ENCODE measurements around the gene CSNK1E.

DNA sequence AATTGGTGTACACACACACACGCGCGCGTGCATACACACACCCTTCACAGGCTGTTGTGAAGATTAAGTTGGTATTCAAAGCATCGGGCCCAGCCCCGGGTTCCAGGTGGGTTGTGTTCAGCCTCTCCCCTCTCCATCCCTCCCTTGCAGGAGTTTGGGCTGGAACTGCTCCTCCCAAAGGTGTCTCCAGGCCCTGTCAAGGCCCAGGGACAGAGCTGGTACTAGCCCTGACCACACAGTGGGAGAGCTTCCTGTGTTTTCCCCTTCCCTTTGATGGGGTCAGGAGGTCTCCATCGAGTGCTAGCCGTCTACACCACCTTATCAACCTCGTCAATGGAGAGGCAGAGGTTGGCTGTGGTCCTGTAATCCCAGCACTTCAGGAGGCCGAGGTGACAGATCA is 36.5 kb upstream of the CSNK1E start:
- no peak for TF ChIP-seq POLR2A (IDR thresholded peaks at IDR 0.05; ENCODE audit: extremely low read depth, insufficient read length)
- TF ChIP-seq, protein P1, sequence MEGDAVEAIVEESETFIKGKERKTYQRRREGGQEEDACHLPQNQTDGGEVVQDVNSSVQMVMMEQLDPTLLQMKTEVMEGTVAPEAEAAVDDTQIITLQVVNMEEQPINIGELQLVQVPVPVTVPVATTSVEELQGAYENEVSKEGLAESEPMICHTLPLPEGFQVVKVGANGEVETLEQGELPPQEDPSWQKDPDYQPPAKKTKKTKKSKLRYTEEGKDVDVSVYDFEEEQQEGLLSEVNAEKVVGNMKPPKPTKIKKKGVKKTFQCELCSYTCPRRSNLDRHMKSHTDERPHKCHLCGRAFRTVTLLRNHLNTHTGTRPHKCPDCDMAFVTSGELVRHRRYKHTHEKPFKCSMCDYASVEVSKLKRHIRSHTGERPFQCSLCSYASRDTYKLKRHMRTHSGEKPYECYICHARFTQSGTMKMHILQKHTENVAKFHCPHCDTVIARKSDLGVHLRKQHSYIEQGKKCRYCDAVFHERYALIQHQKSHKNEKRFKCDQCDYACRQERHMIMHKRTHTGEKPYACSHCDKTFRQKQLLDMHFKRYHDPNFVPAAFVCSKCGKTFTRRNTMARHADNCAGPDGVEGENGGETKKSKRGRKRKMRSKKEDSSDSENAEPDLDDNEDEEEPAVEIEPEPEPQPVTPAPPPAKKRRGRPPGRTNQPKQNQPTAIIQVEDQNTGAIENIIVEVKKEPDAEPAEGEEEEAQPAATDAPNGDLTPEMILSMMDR (IDR thresholded peaks at IDR 0.05; ENCODE audit: low read depth, low read length): no peak
- TF ChIP-seq, protein P2, sequence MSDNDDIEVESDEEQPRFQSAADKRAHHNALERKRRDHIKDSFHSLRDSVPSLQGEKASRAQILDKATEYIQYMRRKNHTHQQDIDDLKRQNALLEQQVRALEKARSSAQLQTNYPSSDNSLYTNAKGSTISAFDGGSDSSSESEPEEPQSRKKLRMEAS (IDR thresholded peaks at IDR 0.05; ENCODE audit: low read depth, low read length): no peak
